Right lobe of liver (tissue), 6 donors: ENCODE data around the gene ASB1. TPM values are rescaled to one million over a fixed set of nuclear protein-coding genes. Genes with fewer than 3 reads are reported as not detected.

Experiments
- ATAC-seq, 4 donors: fragments of 200-7000 bp; cut with Tn5 transposase; one replicate each; pipeline ENCODE4 v1.9.1; 2020; ENCODE audit warnings: mild to moderate bottlenecking in 4 of 4, moderate library complexity in 4 of 4
- DNase-seq, 3 donors: peaks; one replicate each; pipeline ENCODE4 v3.0.0-alpha.2; 2020
- H3K27ac ChIP-seq, 3 donors: fragments of 200-600 bp; one replicate each; pipeline ENCODE4 v1.8.0; 2022
- H3K27me3 ChIP-seq, 2 donors: fragments of 200-600 bp; one replicate each; pipeline ENCODE4 v1.8.0; 2022
- H3K36me3 ChIP-seq, 4 donors: fragments of 200-600 bp; sonication (generic) in 1 of 4; one replicate each; pipeline versions ENCODE4 v1.5.1 to v1.8.0; 2017 to 2022; ENCODE audit warnings: control low read depth in 1 of 4
- H3K4me1 ChIP-seq, 4 donors: fragments of 200-600 bp; sonication (generic) in 1 of 4; one replicate each; pipeline versions ENCODE4 v1.5.1 to v1.8.0; 2017 to 2022; ENCODE audit warnings: control low read depth in 1 of 4
- H3K4me3 ChIP-seq, 3 donors: fragments of 200-600 bp; one replicate each; pipeline ENCODE4 v1.8.0; 2022
- H3K9me3 ChIP-seq, 4 donors: fragments of 200-600 bp; sonication (generic) in 1 of 4; one replicate each; pipeline versions ENCODE4 v1.5.1 to v1.8.0; 2017 to 2022; ENCODE audit warnings: control low read depth in 1 of 4
- CTCF ChIP-seq, 4 donors: fragments of 200-600 bp in 3 of 4; fragments of 450-650 bp in 1 of 4; IDR thresholded peaks; one replicate each; pipeline versions ENCODE4 v1.5.1 to v1.8.0; 2016 to 2022; ENCODE audit warnings: antibody characterized with exemption in 4 of 4, mild to moderate bottlenecking in 2 of 4
- POLR2A ChIP-seq: fragments of 450-650 bp; IDR thresholded peaks from one replicate; pipeline ENCODE4 v1.6.1; 2017; ENCODE audit warnings: antibody characterized with exemption, mild to moderate bottlenecking
- WGBS: methylation state at CpG from one replicate; pipeline ENCODE4 v1.1.6; 2018; ENCODE audit warnings: low coverage, low lambda C conversion rate; ENCODE audit not compliant: insufficient coverage; ENCODE audit errors: missing lambda C conversion rate; 5-methylcytosine and 5-hydroxymethylcytosine counted together
- intact Hi-C, 2 donors: fragments of 100-400 bp; cut with DNase I; formaldehyde crosslinking; loops; one replicate each; pipeline versions ENCODE4 v1.11.2 to v1.14.1; 2022
- total RNA-seq, 6 experiments: library from RNA; depleted of rRNA in 2 of 6; stranded (reverse); fragments of >200 nt in 2 of 6; fragmentation: NEBNext Ultra II Directional in 3 of 6; extraction: Animal tissue kit (Norgen Biotek cat#: 25700) in 3 of 6; gene quantifications; one replicate each; pipeline versions ENCODE4 v1.1.0 to v1.2.4, GENCODE V29; 2016 to 2023
- donor health status: DM: no; HTN: yes; CAD: no.
- donor health status: DM: no; HTN: no; CAD: no.
- donor health status: DM: no; HTN: no; CAD: no.
- donor health status: DM: no; HTN: yes; CAD: no.
- donor health status: DM: no; HTN: yes; CAD: no.

ASB1 gene
- total RNA-seq, 6 experiments from 2014 or later, result 6.3 to 18.2 (median 8.4) TPM

DNA sequence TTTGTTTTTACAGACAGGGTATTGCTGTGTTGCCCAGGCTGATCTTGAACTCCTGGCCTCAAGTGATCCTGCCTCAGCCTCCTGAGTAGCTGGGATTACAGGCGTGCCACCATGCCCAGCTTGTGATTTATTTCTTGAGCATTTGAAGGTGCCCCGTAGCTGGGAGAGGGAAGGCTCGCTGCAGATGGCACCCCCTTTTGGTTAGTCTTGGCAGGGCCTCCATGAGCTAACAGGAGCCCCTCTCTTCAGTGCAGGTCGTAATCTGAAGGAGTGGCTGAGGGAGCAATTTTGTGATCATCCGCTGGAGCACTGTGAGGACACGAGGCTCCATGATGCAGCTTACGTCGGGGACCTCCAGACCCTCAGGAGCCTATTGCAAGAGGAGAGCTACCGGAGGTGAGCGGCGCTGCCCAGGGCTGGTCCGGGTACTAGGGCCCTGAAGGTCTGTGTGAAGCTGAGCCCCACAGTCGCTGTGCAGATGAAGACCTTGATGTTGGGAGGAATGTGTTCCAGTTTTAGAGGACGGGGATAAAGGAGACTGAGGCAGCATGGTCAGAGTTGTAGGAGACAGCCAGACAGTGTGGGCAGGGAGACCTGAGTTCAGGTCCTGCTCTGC is 6.7 kb downstream of the ASB1 start:
- 93% methylated on average over 5 of the region's 14 CpGs for WGBS
- H3K36me3 ChIP-seq, result peaks cover 0 to 30% (median 0%) of the 10 kb centered on the region in 4 donors

GRCh38 chr2:238433941-238434845 is 7.5 kb downstream of the ASB1 start:
- intact Hi-C loops, result no loop called here
- no peaks in the 10 kb centered on the region for H3K9me3 ChIP-seq
- H3K36me3 ChIP-seq, result peaks cover 0 to 30% (median 0%) of the 10 kb centered on the region in 4 donors
- H3K27me3 ChIP-seq, result no peaks in the 10 kb centered on the region
- DNase-seq, result no peak
- TF ChIP-seq CTCF (IDR thresholded peaks at IDR 0.05), result no peak
- TF ChIP-seq POLR2A, result no peak
- 93% methylated on average over 11 of the region's 13 CpGs for WGBS
- no peak for ATAC-seq
- H3K27ac ChIP-seq, result no peak overlapping the region
- H3K4me3 ChIP-seq, result no peak overlapping the region
- peaks cover 0 to 9% (median 4%) of the 10 kb centered on the region in 4 donors for H3K4me1 ChIP-seq

More for the DNA sequence above, 6.7 kb downstream of the ASB1 start:
- Histone ChIP-seq H3K9me3 (no peaks in the 10 kb centered on the region), H3K4me1 (peaks cover 0 to 1% (median under 1%) of the 10 kb centered on the region in 4 donors), H3K27ac (no peak overlapping the region), H3K4me3 (no peak overlapping the region), H3K27me3 (no peaks in the 10 kb centered on the region)
- no peak for DNase-seq
- no peak for ATAC-seq
- TF ChIP-seq CTCF (IDR thresholded peaks at IDR 0.05), result no peak
- no peak for TF ChIP-seq POLR2A
- intact Hi-C loops, result no loop called here

GRCh38 chr2:238434846-238435751 is 8.4 kb downstream of the ASB1 start:
- Histone ChIP-seq H3K27ac (no peak overlapping the region), H3K4me3 (no peak overlapping the region), H3K27me3 (no peaks in the 10 kb centered on the region), H3K4me1 (peaks cover 0 to 18% (median 7%) of the 10 kb centered on the region in 4 donors), H3K9me3 (no peaks in the 10 kb centered on the region), H3K36me3 (peaks cover 0 to 30% (median 0%) of the 10 kb centered on the region in 4 donors)
- WGBS, result 100% methylated on average over 7 of the region's 24 CpGs
- DNase-seq, result no peak
- no peak for ATAC-seq
- intact Hi-C loops, result no loop called here
- TF ChIP-seq POLR2A (no peak), CTCF (IDR thresholded peaks at IDR 0.05) (no peak)

GRCh38 chr2:238435752-238436096 is 9.0 kb downstream of the ASB1 start:
- TF ChIP-seq CTCF (IDR thresholded peaks at IDR 0.05) (no peak), POLR2A (no peak)
- H3K4me1 ChIP-seq, result peaks cover 0 to 22% (median 9%) of the 10 kb centered on the region in 4 donors
- WGBS, result 80% methylated on average over 1 of the region's 20 CpGs

More at GRCh38 chr2:238435752-238436096, 9.0 kb downstream of the ASB1 start:
- DNase-seq (no peak), ATAC-seq (no peak)
- intact Hi-C loops, result no loop called here
- H3K4me3 ChIP-seq, result no peak overlapping the region
- H3K9me3 ChIP-seq, result no peaks in the 10 kb centered on the region
- no peaks in the 10 kb centered on the region for H3K27me3 ChIP-seq
- H3K36me3 ChIP-seq, result peaks cover 0 to 30% (median 1%) of the 10 kb centered on the region in 4 donors
- H3K27ac ChIP-seq, result no peak overlapping the region
